GM19043 (cell line): Measurements from ENCODE around the gene ZNF365.

Experiments used
- ATAC-seq: cut with Tn5 transposase; IDR thresholded peaks from one replicate; pipeline ENCODE4 v1.9.1; 2021; ENCODE audit warnings: low read depth; ENCODE audit not compliant: unreplicated experiment

ZNF365 gene

DNA sequence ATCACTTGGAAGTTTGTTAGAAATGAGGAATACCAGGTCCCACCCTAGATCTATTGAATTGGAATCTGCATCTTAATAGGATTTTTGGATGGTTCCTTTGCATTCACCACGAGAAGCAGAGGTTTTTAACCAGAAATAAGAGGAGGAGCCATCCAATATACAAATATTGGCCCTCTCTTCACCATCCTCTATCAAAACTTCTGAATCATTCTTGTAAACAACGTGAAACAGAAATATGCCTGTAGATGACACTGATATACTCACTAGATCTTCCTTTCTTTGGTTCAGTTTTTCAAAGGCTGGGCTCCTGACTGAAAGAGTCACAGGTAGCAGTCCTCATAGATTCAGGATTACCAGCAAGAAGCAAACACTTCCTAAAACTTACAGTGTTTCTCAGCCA is 39.5 kb downstream of the ZNF365 start:
- no peak for ATAC-seq

DNA sequence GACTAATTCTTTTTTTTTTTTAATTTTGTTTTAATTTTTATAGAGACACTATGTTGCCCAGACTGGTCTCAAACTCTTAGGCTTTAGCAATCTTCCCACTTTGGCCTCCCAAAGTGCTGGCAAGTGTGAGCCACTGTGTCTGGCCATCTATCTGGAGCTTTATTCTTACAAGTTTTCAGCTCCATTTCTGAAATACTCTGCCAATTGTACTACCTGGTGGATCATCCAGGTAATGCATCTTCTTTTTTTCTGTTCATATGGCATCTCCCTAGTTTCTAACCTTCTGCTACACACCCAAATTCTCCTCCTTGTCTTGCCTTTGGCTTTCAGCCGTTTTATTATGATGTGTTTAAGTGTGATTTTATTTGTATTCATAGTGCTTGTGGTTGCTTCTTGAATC is 40.2 kb downstream of the ZNF365 start:
- no peak for ATAC-seq

DNA sequence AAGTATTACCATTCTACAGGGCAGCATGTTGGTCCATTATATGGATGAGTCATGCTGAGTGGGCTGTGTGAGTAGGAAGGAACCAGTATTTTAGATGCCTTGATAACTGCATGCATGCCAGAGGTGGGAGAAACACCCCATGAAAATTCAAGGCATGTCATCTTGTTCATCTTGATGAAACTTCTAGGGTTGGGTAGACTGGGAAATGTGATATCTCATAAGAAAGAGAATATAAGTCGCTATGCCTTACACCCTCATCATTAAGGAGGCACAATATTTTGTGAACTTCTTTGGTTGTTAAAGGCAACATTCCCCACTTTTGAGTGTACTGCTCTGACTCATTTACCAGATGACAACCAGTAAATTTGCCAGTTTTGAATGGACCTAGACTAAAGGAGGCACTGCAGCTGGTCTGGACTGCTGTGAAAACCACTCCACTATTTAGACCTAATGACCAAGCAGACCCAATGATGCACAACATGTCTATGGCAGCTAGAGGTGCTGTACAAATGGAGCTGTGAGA is 48.0 kb downstream of the ZNF365 start:
- ATAC-seq, result no peak

DNA sequence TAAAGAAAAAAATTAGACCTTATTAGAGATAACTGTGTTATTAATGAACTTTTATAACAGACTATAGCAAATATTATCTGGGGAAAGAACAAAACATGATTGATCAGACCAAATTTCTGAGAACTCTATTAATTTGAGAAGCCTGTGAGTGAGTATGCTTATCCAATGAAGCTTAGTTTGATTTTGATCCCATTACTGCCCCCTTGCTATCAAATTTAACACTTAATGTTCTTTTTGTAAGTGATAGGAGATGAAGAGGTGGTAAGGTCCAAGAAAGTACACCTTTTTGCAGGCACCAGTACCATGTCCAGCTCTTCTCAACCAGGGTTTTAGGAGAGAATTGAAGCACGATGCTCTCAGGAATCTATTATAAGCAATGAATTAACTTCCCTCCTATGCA is 49.9 kb downstream of the ZNF365 start:
- no peak for ATAC-seq

DNA sequence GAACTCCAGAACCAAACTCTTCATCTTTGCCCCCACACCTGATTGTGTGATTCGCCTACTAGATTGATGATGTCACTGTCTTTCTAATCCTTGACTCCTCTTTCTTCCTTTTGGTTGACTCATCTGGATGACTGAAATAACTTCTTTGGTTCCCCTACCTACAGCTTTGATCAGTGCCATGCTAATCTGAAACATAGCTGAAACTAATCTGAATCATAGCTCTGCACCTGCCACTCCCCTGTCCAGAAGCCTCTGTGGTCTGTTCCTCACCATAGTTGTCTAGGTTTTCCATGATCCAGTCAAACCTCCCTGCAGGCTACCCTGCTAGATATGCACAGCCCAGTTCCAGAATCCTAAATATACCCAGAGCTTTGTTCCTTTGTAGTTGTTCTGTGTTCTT is 51.9 kb downstream of the ZNF365 start:
- ATAC-seq, result no peak

DNA sequence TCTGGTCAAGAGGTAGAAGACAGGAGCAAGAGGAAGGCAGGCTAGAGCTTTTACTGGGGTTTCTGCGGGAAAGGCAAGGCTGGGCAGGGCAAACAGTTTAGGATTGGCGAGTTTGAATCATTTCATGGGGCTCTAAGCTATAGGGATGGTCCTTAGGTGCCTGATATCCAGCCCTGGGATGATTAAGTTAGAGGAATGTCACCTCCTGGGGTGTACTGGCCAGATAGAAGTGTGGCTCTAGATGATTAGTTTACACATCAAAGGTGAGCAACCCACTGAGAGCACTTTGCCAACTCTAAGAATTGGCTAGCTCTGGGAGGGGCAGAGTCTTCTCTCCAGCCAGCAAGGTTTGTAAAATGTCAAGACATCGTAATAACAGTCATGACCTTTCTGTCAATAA is 52.4 kb downstream of the ZNF365 start:
- no peak for ATAC-seq

DNA sequence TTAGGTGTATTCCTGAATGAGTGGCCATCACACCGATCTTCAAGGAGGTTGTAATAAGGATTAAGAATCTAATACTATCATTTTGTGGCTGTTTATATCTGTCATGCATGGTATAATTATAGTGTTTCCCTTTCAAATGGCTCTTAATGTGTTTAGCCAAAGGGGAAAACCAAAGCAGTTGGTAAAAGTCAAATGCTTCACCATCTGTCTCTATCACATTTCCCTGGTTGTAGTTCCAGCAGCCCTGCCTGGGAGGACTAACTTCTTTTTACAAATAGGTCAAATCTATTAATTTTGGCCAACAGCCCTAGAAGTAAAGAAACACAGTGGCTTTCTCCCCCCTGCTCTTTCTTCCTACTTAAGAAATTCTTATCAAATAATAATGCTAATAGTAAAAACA is 56.7 kb downstream of the ZNF365 start:
- ATAC-seq, result no peak

DNA sequence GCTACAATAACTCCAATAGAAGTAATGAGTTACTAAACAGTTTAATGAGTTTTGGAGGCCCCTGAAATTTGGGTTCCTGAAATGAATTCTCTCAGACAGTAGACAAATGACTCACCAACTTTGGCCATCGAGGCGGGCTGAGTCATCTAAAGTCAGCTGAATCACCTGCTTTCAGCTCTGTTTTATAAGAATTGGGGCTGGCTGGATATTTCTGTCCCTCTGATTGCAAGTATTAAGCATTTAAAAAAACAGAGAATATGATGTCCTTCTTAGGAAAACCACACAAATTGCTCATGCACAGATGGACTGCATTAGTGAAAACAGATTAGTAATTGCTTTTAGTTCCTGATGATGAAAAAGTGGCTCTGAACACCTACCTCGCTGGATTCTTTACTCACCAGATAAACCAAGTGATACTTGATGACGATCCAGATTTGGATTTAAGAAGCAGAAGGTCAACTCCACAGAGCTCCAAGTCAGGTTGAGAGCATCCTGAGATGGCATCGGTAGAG is 59.1 kb downstream of the ZNF365 start:
- ATAC-seq, result peak; percentile 96

DNA sequence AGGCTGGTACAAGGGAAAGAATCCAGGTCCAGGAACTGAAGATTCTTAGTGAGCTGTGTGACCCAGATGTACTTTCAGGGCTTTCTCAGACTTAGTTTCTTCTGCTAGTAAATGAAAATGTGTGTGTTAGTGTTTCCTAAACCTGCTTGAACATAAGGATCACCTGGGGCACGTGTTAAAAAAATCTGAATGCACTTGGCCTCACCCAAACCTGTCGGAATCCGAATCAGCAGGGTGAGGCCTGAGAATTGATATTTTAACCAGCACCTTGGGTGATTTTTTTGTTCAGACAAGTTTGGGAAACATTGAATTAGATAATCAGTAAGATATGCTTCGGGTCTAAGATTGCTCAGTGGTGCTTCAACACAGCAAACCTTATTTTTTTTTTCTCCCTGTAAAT is 59.7 kb downstream of the ZNF365 start:
- no peak for ATAC-seq

DNA sequence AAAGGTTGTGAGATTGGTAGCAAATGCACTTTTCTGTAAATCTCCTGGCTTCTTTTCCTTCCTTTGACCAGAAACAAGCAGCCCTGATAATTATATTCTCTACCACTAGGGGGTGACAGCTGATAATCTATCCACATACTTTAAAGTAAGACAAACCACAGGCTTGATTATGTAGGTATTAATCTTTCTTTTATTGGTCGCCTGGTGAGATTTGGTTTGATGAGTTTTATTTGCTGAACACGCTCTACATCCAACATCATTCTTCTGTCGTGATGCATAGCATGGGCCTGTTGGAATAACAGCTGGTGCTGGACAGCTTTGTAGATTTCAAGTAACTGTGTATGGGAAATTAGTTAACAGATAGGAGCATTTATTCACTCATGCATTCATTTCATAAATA is 63.5 kb downstream of the ZNF365 start:
- ATAC-seq, result peak; percentile 43

DNA sequence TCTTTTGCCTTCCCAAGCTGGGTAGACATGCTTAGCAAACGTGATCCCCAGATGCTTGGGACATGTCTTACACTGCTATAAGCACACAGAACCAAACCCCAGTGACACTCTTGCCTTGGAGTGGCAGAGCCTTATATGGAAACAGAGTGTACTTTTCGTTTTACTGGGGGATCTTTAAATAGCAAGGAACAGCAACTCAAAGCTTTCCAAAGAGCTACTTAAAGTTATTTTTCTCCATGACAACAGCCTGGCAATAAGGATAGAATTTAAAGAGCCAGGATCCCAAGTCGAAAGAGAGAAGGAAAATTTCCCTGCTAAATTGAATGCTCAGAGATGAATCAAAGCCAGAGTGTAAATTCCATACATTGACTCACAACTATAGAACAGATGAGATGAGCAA is 67.8 kb downstream of the ZNF365 start:
- ATAC-seq, result no peak

DNA sequence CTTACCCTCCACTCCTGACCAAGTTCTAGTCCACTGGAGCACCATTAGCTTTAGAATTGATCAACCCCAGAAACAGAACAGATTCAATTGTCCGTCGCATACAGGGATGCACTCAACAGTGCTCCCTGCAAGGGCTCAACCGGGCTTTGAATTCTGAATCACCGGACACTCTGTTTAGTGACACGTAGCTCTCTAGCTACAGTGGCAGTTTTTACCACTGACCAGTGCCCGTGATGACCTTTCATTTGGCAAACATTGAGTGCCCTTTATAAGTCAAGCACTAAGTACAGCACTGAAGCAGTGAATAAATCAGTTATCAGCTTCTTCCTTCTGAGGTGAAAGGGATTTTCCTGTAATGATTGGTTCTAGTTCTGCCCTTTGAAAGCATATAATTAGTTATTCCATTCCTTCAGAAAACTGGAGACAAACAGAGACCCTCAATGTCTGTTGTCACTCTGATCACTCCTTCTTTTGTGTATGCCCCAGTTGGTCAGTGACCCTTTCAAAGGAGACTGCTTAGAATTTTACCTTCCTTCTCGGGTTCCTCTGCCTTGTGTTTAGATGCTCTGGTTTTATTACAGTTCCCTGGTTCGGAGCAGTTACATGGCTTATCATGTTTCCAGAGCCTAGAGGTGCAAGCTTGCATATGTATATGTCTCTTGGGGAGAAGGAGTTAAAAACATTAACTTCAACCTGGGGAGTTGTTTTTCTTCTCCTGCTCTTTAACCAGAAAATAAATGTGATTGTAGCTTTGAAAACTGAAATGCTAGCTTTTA is 68.9 kb downstream of the ZNF365 start:
- no peak for ATAC-seq

DNA sequence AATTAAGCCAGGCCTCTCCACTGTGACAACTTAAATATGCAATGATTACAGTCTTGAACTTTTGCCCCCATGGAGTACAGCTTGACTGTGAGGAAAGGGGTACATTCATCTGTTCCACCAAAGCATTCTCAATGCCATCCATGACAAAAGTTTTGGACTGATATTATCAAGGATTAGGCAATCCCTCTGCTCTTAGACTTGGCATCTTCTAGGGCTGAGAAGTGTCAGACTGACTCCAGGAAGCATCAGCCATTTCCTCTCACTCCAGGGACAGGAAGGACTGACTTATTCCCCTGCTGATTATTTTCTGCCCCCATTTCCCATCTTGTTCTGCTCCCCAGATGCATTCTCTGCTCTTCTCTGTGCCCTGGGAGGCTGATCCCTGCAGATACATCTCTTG is 69.7 kb downstream of the ZNF365 start:
- ATAC-seq, result no peak

DNA sequence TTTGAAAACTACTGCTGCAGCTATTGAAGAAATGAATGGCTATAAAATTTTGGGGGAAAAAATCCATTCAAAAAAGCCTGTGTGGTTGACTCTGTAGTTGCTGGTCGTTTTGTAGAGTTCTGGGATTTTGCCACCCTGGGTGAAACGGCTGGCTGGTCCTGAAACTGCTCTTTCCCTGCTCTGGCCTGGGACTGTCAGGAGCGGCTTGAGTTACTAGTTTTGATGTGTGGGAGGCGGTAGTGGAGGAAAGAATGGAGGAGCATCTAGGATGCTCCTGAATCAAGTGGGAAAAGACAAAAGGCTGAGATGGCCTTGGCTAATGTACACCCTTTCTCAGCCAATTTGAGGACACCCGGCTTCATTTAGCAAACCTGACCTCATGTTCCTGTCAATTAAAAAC is 72.5 kb downstream of the ZNF365 start:
- ATAC-seq, result no peak

DNA sequence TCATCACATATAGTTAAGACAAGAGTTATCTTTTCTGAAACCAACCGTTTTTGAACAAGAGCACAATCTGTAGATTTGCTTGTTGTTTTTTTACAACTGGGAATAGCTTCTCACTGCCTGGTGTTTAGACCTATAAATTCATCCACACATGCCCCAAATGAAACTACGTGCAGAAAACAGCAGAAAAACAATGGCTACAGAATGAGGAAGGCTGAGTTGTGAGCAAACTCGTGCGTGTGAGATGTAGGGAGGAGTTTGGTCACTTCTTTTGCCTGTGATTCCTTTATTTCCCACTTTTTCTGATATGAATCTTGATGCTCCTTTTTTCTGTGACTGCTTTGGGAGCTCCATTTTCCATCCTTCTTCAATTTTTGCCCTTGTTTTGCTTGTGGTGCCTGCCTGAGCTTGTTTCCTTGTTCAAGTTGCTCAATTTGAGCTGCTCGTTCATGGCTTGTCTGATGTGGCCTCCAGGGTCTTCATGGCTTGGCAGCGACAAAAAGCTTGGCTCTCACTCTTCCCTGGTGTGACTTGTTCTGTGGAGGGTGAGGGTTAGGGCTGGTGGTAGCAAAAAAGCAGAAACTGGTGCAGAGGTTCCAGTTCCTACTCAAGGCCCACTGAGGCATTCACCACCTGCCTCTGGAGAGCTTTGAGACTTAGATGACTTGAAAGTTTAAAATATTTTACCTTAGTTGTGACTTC is 76.9 kb downstream of the ZNF365 start:
- ATAC-seq, result no peak

DNA sequence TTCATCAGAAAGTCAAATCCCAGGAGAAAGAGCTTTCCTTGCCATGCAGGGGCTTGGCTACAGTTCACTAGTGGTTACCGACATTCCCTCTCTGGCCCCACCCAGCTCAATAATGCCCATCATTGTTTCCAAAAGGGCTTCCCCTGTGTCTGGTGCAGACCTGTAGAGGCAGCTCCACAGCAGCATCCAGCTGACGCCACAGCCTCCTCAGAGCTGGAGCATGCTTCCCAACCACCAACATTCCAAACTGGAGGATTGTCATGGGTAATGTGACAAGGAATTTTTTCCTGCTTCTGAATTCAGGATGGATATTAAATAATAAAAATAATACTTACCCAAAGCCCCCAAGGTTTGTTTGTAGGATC is 77.4 kb downstream of the ZNF365 start:
- no peak for ATAC-seq
